Activated CD4-positive, alpha-beta T cell treated with anti-CD3 and anti-CD28 coated beads, Interleukin-2, amount 50 U/mL, for 24 hours (primary cell): ENCODE data around the gene LSM8.
"Not testable (repeated sequence)": the region's sequence is repeated elsewhere in the genome, so short reads cannot be mapped to it uniquely, and the experiment has no call there.

Source experiments
- DNase-seq, 2 donors: peaks; one replicate each; pipeline ENCODE4 v3.0.0-alpha.2; 2020; ENCODE audit warnings: low read depth in 1 of 2, low spot score in 1 of 2

The LSM8 gene

GRCh38 chr7:118202061-118202460 is 18.1 kb downstream of the LSM8 start:
- DNase-seq: no peak

GRCh38 chr7:118214051-118214832 is 30.3 kb downstream of the LSM8 start:
- DNase-seq: peak; percentile 46 to 68

- no peak for DNase-seq
Measured at GRCh38 chr7:118214833-118215182, 30.8 kb downstream of the LSM8 start.

- no peak for DNase-seq
Measured at GRCh38 chr7:118217210-118217619, 33.3 kb downstream of the LSM8 start.

- DNase-seq: no peak
Measured at GRCh38 chr7:118218413-118219156, 34.6 kb downstream of the LSM8 start.

GRCh38 chr7:118219157-118219512 is 35.2 kb downstream of the LSM8 start:
- DNase-seq: no peak

GRCh38 chr7:118220583-118220982 is 36.6 kb downstream of the LSM8 start:
- DNase-seq: no peak

- no peak for DNase-seq
Measured at GRCh38 chr7:118222591-118222990, 38.6 kb downstream of the LSM8 start.

- DNase-seq: no peak
Measured at GRCh38 chr7:118224521-118224920, 40.6 kb downstream of the LSM8 start, which contains the start of gene ANKRD7. TSS of gene ANKRD7 (plus strand) at chr7:118224704. CDS start at chr7:118224831, 127 bp downstream.

- DNase-seq: no peak
Measured at GRCh38 chr7:118232837-118233236, 48.9 kb downstream of the LSM8 start.

GRCh38 chr7:118233799-118234198 is 49.8 kb downstream of the LSM8 start:
- no peak for DNase-seq

GRCh38 chr7:118239014-118239413 is 55.0 kb downstream of the LSM8 start:
- DNase-seq: no peak

GRCh38 chr7:118240320-118240719 is 56.4 kb downstream of the LSM8 start:
- not testable (repeated sequence) for DNase-seq
